Endodermal cell (in vitro differentiated cells): ENCODE data around the gene TYK2. TPM values are rescaled to one million over a fixed set of nuclear protein-coding genes. Genes with fewer than 3 reads are reported as not detected.
"Not testable (repeated sequence)": the region's sequence is repeated elsewhere in the genome, so short reads cannot be mapped to it uniquely, and the experiment has no call there.

Source experiments
- DNase-seq: peaks from one replicate; pipeline ENCODE4 v3.0.0-alpha.2; 2017
- H3K27ac ChIP-seq: 2 replicates; pipeline ENCODE4 v1.5.1; 2013; ENCODE audit warnings: mild to moderate bottlenecking, low read depth, low read length, moderate library complexity
- H3K27me3 ChIP-seq: 2 replicates; pipeline ENCODE4 v1.6.1; 2013; ENCODE audit warnings: mild to moderate bottlenecking, low read length, moderate library complexity; ENCODE audit not compliant: insufficient read depth, control insufficient read depth, poor library complexity, severe bottlenecking
- H3K36me3 ChIP-seq: 2 replicates; pipeline ENCODE4 v1.7.0; 2013; ENCODE audit warnings: mild to moderate bottlenecking, low read length, moderate library complexity; ENCODE audit not compliant: control insufficient read depth, insufficient read depth
- H3K4me1 ChIP-seq: one replicate; pipeline ENCODE4 v1.7.0; 2013; ENCODE audit warnings: low read length; ENCODE audit not compliant: control insufficient read depth, insufficient read depth
- H3K4me3 ChIP-seq: 2 replicates; pipeline ENCODE4 v1.5.1; 2013; ENCODE audit warnings: mild to moderate bottlenecking, low read length, moderate library complexity
- H3K9ac ChIP-seq: 2 replicates; pipeline ENCODE4 v1.6.1; 2013; ENCODE audit warnings: mild to moderate bottlenecking, low read length, moderate library complexity; ENCODE audit not compliant: poor library complexity, severe bottlenecking; ENCODE audit errors: extremely low read depth
- H3K9me3 ChIP-seq: 2 replicates; pipeline ENCODE4 v1.6.1; 2013; ENCODE audit warnings: mild to moderate bottlenecking, low read length, moderate library complexity; ENCODE audit not compliant: control insufficient read depth
- H3K27ac Mint-ChIP-seq: 2 replicates; pipeline ENCODE4 v1.8.0; 2020; ENCODE audit warnings: mixed read lengths
- H3K27me3 Mint-ChIP-seq: 2 replicates; pipeline ENCODE4 v1.8.0; 2021; ENCODE audit warnings: mild to moderate bottlenecking, mixed read lengths; ENCODE audit not compliant: insufficient read depth
- H3K36me3 Mint-ChIP-seq: 2 replicates; pipeline ENCODE4 v1.8.0; 2020; ENCODE audit warnings: low read depth, mixed read lengths
- H3K4me1 Mint-ChIP-seq: 2 replicates; pipeline ENCODE4 v1.8.0; 2020; ENCODE audit warnings: mixed read lengths
- H3K4me3 Mint-ChIP-seq: 2 replicates; pipeline ENCODE4 v1.8.0; 2020; ENCODE audit warnings: mild to moderate bottlenecking, moderate library complexity, mixed read lengths
- H3K9me3 Mint-ChIP-seq: 2 replicates; pipeline ENCODE4 v1.8.0; 2020; ENCODE audit warnings: mild to moderate bottlenecking, mixed read lengths
- CTCF ChIP-seq: fragments of 200-600 bp; sonication (generic); conservative IDR thresholded peaks from 2 replicates; pipeline ENCODE4 v1.5.0; 2021; ENCODE audit warnings: antibody characterized with exemption, mild to moderate bottlenecking
- WGBS, 2 experiments: methylation state at CpG; one replicate each; pipeline versions ENCODE4 v1.1.5 to v1.1.7; 2013; ENCODE audit warnings: missing lambda C conversion rate in 2 of 2, mixed read lengths in 1 of 2; ENCODE audit not compliant: insufficient coverage in 1 of 2, insufficient read length in 1 of 2; 5-methylcytosine and 5-hydroxymethylcytosine counted together
- total RNA-seq, 2 donors: library from RNA; stranded (reverse); fragmentation: NEBNext Ultra II Directional in 1 of 2; extraction: Animal tissue kit (Norgen Biotek cat#: 25700) in 1 of 2; gene quantifications; 2 replicates in 1 of 2; 3 replicates in 1 of 2; pipeline ENCODE4 v1.2.1, GENCODE V29; 2021

Gene TYK2
- total RNA-seq, 2 donors from 2014 or later, result 63.5 to 65.8 TPM

GRCh38 chr19:10384580-10384979, 4.2 kb upstream of the TYK2 start:
- H3K9me3 ChIP-seq, result no peaks in the 10 kb centered on the region
- no peaks in the 10 kb centered on the region for H3K4me1 ChIP-seq
- no peak overlapping the region for H3K9ac ChIP-seq
- H3K36me3 ChIP-seq, result no peaks in the 10 kb centered on the region
- Mint-ChIP-seq H3K9me3 (no peaks in the 10 kb centered on the region), H3K36me3 (no peaks in the 10 kb centered on the region), H3K4me1 (peaks cover 6% of the 10 kb centered on the region), H3K4me3 (no peak overlapping the region), H3K27ac (no peak overlapping the region), H3K27me3 (peaks cover 7% of the 10 kb centered on the region)
- H3K27ac ChIP-seq, result no peak overlapping the region
- no peak overlapping the region for H3K4me3 ChIP-seq
- TF ChIP-seq CTCF, result peak; percentile 35
- H3K27me3 ChIP-seq, result no peaks in the 10 kb centered on the region
- no peak for DNase-seq
- 83 to 88% methylated on average over 7 to 9 of the region's 9 CpGs for WGBS, 2 experiments

GRCh38 chr19:10383223-10383499, 2.8 kb upstream of the TYK2 start:
- not testable (repeated sequence) for H3K36me3 Mint-ChIP-seq, H3K4me1 Mint-ChIP-seq, H3K4me1 ChIP-seq, H3K4me3 Mint-ChIP-seq, H3K9me3 Mint-ChIP-seq, H3K27me3 Mint-ChIP-seq, DNase-seq, H3K9me3 ChIP-seq, H3K4me3 ChIP-seq, H3K27me3 ChIP-seq, H3K27ac Mint-ChIP-seq, H3K27ac ChIP-seq, H3K36me3 ChIP-seq, H3K9ac ChIP-seq
- WGBS, 2 experiments, result 84 to 93% methylated on average over 6 to 8 of the region's 8 CpGs

- peaks cover 12% of the 10 kb centered on the region for H3K36me3 Mint-ChIP-seq
- peak overlapping the region; percentile 93 for H3K27ac Mint-ChIP-seq
- no peak for DNase-seq
- no peaks in the 10 kb centered on the region for H3K9me3 Mint-ChIP-seq
- H3K27ac ChIP-seq, result peak overlapping the region; percentile 44
- TF ChIP-seq CTCF, result no peak
- H3K9ac ChIP-seq, result peak overlapping the region; percentile 66
- H3K4me1 Mint-ChIP-seq, result peaks cover 6% of the 10 kb centered on the region
- WGBS, 2 experiments, result 0 to 4% methylated on average over 3 to 10 of the region's 10 CpGs
- H3K4me3 ChIP-seq, result peak overlapping the region; percentile 94
- no peaks in the 10 kb centered on the region for H3K4me1 ChIP-seq
- peak overlapping the region; percentile 94 for H3K4me3 Mint-ChIP-seq
- H3K36me3 ChIP-seq, result peaks cover 9% of the 10 kb centered on the region
- H3K9me3 ChIP-seq, result no peaks in the 10 kb centered on the region
- no peaks in the 10 kb centered on the region for H3K27me3 ChIP-seq
- H3K27me3 Mint-ChIP-seq, result peaks cover 2% of the 10 kb centered on the region
These were observed 476 bp downstream of the TYK2 start for GRCh38 chr19:10379880-10380312.

GRCh38 chr19:10378124-10378523, 2.2 kb downstream of the TYK2 start:
- no peak overlapping the region for H3K4me3 Mint-ChIP-seq
- no peaks in the 10 kb centered on the region for H3K27me3 Mint-ChIP-seq
- Histone ChIP-seq H3K9me3 (no peaks in the 10 kb centered on the region), H3K4me3 (no peak overlapping the region), H3K27ac (no peak overlapping the region), H3K4me1 (no peaks in the 10 kb centered on the region), H3K36me3 (peaks cover 10% of the 10 kb centered on the region), H3K9ac (no peak overlapping the region), H3K27me3 (no peaks in the 10 kb centered on the region)
- no peak for DNase-seq
- TF ChIP-seq CTCF, result no peak
- peaks cover 6% of the 10 kb centered on the region for H3K4me1 Mint-ChIP-seq
- WGBS, 2 experiments, result 94 to 100% methylated on average over 4 to 7 of the region's 8 CpGs
- no peak overlapping the region for H3K27ac Mint-ChIP-seq
- H3K9me3 Mint-ChIP-seq, result no peaks in the 10 kb centered on the region
- H3K36me3 Mint-ChIP-seq, result peaks cover 17% of the 10 kb centered on the region

GRCh38 chr19:10377140-10377640, 3.2 kb downstream of the TYK2 start:
- H3K4me1 Mint-ChIP-seq, H3K9me3 Mint-ChIP-seq, H3K4me3 Mint-ChIP-seq, H3K9me3 ChIP-seq, H3K27ac ChIP-seq, H3K4me1 ChIP-seq, DNase-seq, H3K27me3 Mint-ChIP-seq, H3K27me3 ChIP-seq, H3K27ac Mint-ChIP-seq, H3K9ac ChIP-seq, H3K4me3 ChIP-seq: not testable (repeated sequence)
- 95 to 100% methylated on average over 2 of the region's 2 CpGs for WGBS, 2 experiments
- peaks cover 20% of the 10 kb centered on the region for H3K36me3 Mint-ChIP-seq
- peaks cover 10% of the 10 kb centered on the region for H3K36me3 ChIP-seq
